SK-N-SH (cell line): Measurements from ENCODE around the gene RTF2. TPM values are rescaled to one million over a fixed set of nuclear protein-coding genes. Genes with fewer than 3 reads are reported as not detected.
"Not testable (repeated sequence)": the region's sequence is repeated elsewhere in the genome, so short reads cannot be mapped to it uniquely, and the experiment has no call there.

ENCODE experiments used
- CTCF ChIA-PET: fragments of 300-600, 350-600 bp; formaldehyde crosslinking; extraction: SDS; loops from one replicate; lab custom pipeline; 2021; lab: Yijun Ruan, JAX
- POLR2A ChIA-PET: fragments of 350-600 bp; sonication (Branson Sonifier 250); formaldehyde crosslinking; extraction: SDS; loops from one replicate; lab custom pipeline; 2020; ENCODE audit warnings: antibody characterized with exemption, inconsistent platforms; lab: Yijun Ruan, JAX
- DNase-seq: peaks from one replicate; pipeline ENCODE4 v3.0.0; 2012
- H2AFZ ChIP-seq: fragments of 200-600 bp; sonication (generic); 2 replicates; pipeline ENCODE4 v1.8.1; 2016; ENCODE audit warnings: antibody characterized with exemption, mild to moderate bottlenecking, low read depth
- H3F3A ChIP-seq: fragments of 200-600 bp; sonication (generic); replicated peaks from 2 replicates; pipeline ENCODE3; 2016; ENCODE audit warnings: antibody characterized with exemption, mild to moderate bottlenecking; ENCODE audit not compliant: insufficient read depth
- H3K27ac ChIP-seq, 2 experiments: fragments of 200-500 bp in 1 of 2; fragments of 200-600 bp in 1 of 2; sonication (Bioruptor generic) in 1 of 2; sonication (generic), shearing (Covaris generic) in 1 of 2; 2 replicates each; pipeline versions ENCODE4 v1.5.1 to v1.6.1; 2014 to 2016; ENCODE audit warnings: low read depth in 2 of 2, inconsistent platforms in 1 of 2, low read length in 1 of 2, mild to moderate bottlenecking in 1 of 2, mixed read lengths in 1 of 2
- H3K27me3 ChIP-seq: fragments of 200-600 bp; sonication (generic), shearing (Covaris generic); 2 replicates; pipeline ENCODE4 v1.6.1; 2016; ENCODE audit warnings: mixed run types; ENCODE audit not compliant: insufficient read depth
- H3K36me3 ChIP-seq, 2 experiments: fragments of 200-500 bp in 1 of 2; fragments of 200-600 bp in 1 of 2; sonication (Bioruptor generic) in 1 of 2; sonication (generic) in 1 of 2; replicated peaks in 1 of 2; 2 replicates each; pipeline versions ENCODE3 to v1.5.1; 2014 to 2016; ENCODE audit warnings: low read length in 1 of 2, mild to moderate bottlenecking in 1 of 2; ENCODE audit not compliant: insufficient read depth in 2 of 2, control insufficient read depth in 1 of 2
- H3K4me1 ChIP-seq, 2 experiments: fragments of 200-500 bp in 1 of 2; fragments of 200-600 bp in 1 of 2; sonication (Bioruptor generic) in 1 of 2; sonication (generic), shearing (Covaris generic) in 1 of 2; 2 replicates each; pipeline versions ENCODE4 v1.5.1 to v1.6.1; 2014 to 2016; ENCODE audit warnings: low read depth in 1 of 2, low read length in 1 of 2, mixed run types in 1 of 2; ENCODE audit not compliant: insufficient read depth in 2 of 2, control insufficient read depth in 1 of 2
- H3K4me2 ChIP-seq: fragments of 200-600 bp; sonication (generic), shearing (Covaris generic); 2 replicates; pipeline ENCODE4 v1.6.1; 2017; ENCODE audit warnings: mixed run types
- H3K4me3 ChIP-seq, 2 experiments: fragments of 200-500 bp in 1 of 2; fragments of 200-600 bp in 1 of 2; sonication (Bioruptor generic) in 1 of 2; sonication (generic), shearing (Covaris generic) in 1 of 2; 2 replicates each; pipeline versions ENCODE4 v1.5.1 to v1.8.1; 2014 to 2016; ENCODE audit warnings: low read depth in 2 of 2, inconsistent platforms in 1 of 2, low read length in 1 of 2, mild to moderate bottlenecking in 1 of 2, mixed read lengths in 1 of 2, moderate library complexity in 1 of 2
- H3K79me2 ChIP-seq: fragments of 200-600 bp; sonication (generic); 2 replicates; pipeline ENCODE4 v1.8.1; 2017; ENCODE audit warnings: mild to moderate bottlenecking; ENCODE audit not compliant: insufficient read depth
- H3K9ac ChIP-seq: fragments of 200-600 bp; sonication (generic); 2 replicates; pipeline ENCODE4 v1.6.1; 2017; ENCODE audit warnings: mixed run types
- H3K9me2 ChIP-seq: fragments of 200-600 bp; sonication (generic); 2 replicates; pipeline ENCODE4 v1.6.1; 2017; ENCODE audit warnings: mixed run types
- H3K9me3 ChIP-seq: fragments of 200-600 bp; sonication (generic); 2 replicates; pipeline ENCODE4 v1.6.1; 2017; ENCODE audit warnings: mixed run types, mild to moderate bottlenecking, moderate library complexity
- H4K20me1 ChIP-seq: fragments of 200-600 bp; sonication (generic); 2 replicates; pipeline ENCODE4 v1.6.1; 2017; ENCODE audit warnings: mild to moderate bottlenecking, mixed run types; ENCODE audit not compliant: insufficient read depth
- EP300 ChIP-seq, 2 experiments: IDR thresholded peaks; 2 replicates each; pipeline versions ENCODE4 v1.4.0 to v1.6.1; 2012; ENCODE audit warnings: borderline replicate concordance in 1 of 2, low read depth in 1 of 2, low read length in 1 of 2
- EZH2phosphoT487 ChIP-seq: fragments of 200-600 bp; sonication (generic); IDR thresholded peaks from 2 replicates; pipeline ENCODE4 v1.6.1; 2017; ENCODE audit warnings: low read depth, mixed run types, mild to moderate bottlenecking, antibody characterized with exemption, moderate library complexity, borderline replicate concordance
- MEF2A ChIP-seq: IDR thresholded peaks from 2 replicates; pipeline ENCODE4 v1.4.0; 2012; ENCODE audit warnings: low read depth, borderline replicate concordance
- PBX3 ChIP-seq: IDR thresholded peaks from 2 replicates; pipeline ENCODE4; 2012
- RAD21 ChIP-seq: IDR thresholded peaks from 2 replicates; pipeline ENCODE4 v1.6.1; 2012; ENCODE audit warnings: mild to moderate bottlenecking, low read length
- RCOR1 ChIP-seq: fragments of 150-350 bp; IDR thresholded peaks from 2 replicates; pipeline ENCODE4 v1.6.1; 2017; ENCODE audit warnings: antibody characterized with exemption, low read length
- SIN3A ChIP-seq: IDR thresholded peaks from 2 replicates; pipeline ENCODE4 v1.6.1; 2012; ENCODE audit warnings: low read depth, mild to moderate bottlenecking, low read length, moderate library complexity, borderline replicate concordance
- SMC3 ChIP-seq: IDR thresholded peaks from 2 replicates; pipeline ENCODE4 v1.6.1; 2012; ENCODE audit warnings: low read depth, low read length, improper control_type of control experiment
- WGBS: methylation state at CpG from one replicate; pipeline ENCODE4 v1.1.6; 2017; ENCODE audit warnings: low lambda C conversion rate; 5-methylcytosine and 5-hydroxymethylcytosine counted together
- polyA plus RNA-seq, 3 experiments: library from polyadenylated mRNA; depleted of rRNA; stranded (reverse); fragments of >200 nt; gene quantifications; 2 replicates each; pipeline ENCODE4 v1.2.3, GENCODE V29; 2012
- TF ChIP-seq, protein P1 (sequence below): fragments of 150-350 bp; IDR thresholded peaks from 2 replicates; pipeline ENCODE4 v1.6.1; 2017; ENCODE audit warnings: antibody characterized with exemption, low read length, low read depth, borderline replicate concordance
- TF ChIP-seq, protein P2 (sequence below): IDR thresholded peaks from 2 replicates; pipeline ENCODE4 v1.4.0; 2012; ENCODE audit warnings: low read depth
- TF ChIP-seq, protein P3 (sequence below): fragments of 150-350 bp; IDR thresholded peaks from 2 replicates; pipeline ENCODE4 v1.6.1; 2016; ENCODE audit warnings: mild to moderate bottlenecking, low read depth, low read length

The RTF2 gene
- polyA plus RNA-seq, 1 of the 3 experiments (the other 2 are of a cell fraction) = 78.2 TPM

DNA sequence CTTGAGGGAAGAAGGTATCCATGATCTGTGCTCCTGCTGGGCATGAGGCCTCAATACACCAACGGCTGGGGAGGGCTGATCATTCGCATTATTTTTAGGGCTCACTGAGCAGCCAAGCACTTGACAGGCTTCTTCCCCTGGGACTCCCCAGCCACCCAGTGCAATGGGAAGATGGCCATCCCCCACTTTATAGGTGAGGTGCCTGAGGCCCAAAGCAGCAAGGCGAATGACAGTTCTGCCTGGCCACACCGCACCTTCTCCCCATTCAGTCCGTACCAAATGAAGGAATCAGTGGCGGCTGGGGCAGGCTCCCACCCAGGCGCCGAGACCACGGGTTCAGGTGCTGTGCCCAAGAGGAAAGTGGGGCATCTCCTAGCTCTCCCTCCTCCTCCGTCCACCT is 51.8 kb downstream of the RTF2 start:
- Histone ChIP-seq H3F3A (no peaks in the 10 kb centered on the region), H3K27ac (no peak overlapping the region), H3K36me3 (peaks cover 32 to 47% of the 10 kb centered on the region in 2 experiments), H4K20me1 (no peaks in the 10 kb centered on the region), H3K9ac (no peak overlapping the region), H3K4me2 (no peak overlapping the region), H3K79me2 (no peaks in the 10 kb centered on the region), H3K9me3 (no peaks in the 10 kb centered on the region), H3K27me3 (no peaks in the 10 kb centered on the region), H2AFZ (no peak overlapping the region), H3K4me1 (no peaks in the 10 kb centered on the region), H3K9me2 (no peaks in the 10 kb centered on the region), H3K4me3 (no peak overlapping the region; a peak in 1 of 4 replicates)
- POLR2A ChIA-PET = no interaction called here
- no peak for DNase-seq
- CTCF ChIA-PET = interaction anchor here (1.6 kb wide), 1 partner anchor 30 kb away, joined by 5 read pairs; no protein-coding TSS in a partner anchor
- 98% methylated on average over 8 of the region's 10 CpGs for WGBS
- TF ChIP-seq SMC3 (no peak), EZH2phosphoT487 (no peak), RAD21 (no peak), EP300 (IDR thresholded peaks at IDR 0.05; ENCODE audit: borderline replicate concordance in 1 of 2, low read depth in 1 of 2, low read length in 1 of 2) (no peak), SIN3A (no peak), MEF2A (no peak), RCOR1 (no peak), PBX3 (no peak)
- TF ChIP-seq, protein P1, sequence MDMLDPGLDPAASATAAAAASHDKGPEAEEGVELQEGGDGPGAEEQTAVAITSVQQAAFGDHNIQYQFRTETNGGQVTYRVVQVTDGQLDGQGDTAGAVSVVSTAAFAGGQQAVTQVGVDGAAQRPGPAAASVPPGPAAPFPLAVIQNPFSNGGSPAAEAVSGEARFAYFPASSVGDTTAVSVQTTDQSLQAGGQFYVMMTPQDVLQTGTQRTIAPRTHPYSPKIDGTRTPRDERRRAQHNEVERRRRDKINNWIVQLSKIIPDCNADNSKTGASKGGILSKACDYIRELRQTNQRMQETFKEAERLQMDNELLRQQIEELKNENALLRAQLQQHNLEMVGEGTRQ = no peak
- TF ChIP-seq, protein P2, sequence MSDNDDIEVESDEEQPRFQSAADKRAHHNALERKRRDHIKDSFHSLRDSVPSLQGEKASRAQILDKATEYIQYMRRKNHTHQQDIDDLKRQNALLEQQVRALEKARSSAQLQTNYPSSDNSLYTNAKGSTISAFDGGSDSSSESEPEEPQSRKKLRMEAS = no peak
- TF ChIP-seq, protein P3, sequence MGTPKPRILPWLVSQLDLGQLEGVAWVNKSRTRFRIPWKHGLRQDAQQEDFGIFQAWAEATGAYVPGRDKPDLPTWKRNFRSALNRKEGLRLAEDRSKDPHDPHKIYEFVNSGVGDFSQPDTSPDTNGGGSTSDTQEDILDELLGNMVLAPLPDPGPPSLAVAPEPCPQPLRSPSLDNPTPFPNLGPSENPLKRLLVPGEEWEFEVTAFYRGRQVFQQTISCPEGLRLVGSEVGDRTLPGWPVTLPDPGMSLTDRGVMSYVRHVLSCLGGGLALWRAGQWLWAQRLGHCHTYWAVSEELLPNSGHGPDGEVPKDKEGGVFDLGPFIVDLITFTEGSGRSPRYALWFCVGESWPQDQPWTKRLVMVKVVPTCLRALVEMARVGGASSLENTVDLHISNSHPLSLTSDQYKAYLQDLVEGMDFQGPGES = no peak

GRCh38 chr20:56520746-56521354 is 52.4 kb downstream of the RTF2 start:
- H3K4me1 ChIP-seq, H3K9me3 ChIP-seq, H3K9me2 ChIP-seq, H3K27ac ChIP-seq, H3F3A ChIP-seq, H4K20me1 ChIP-seq, H2AFZ ChIP-seq, H3K4me2 ChIP-seq, H3K4me3 ChIP-seq, DNase-seq, H3K9ac ChIP-seq, H3K27me3 ChIP-seq, H3K79me2 ChIP-seq, POLR2A ChIA-PET: not testable (repeated sequence)
- CTCF ChIA-PET = interaction anchor here (1.6 kb wide), 1 partner anchor 30 kb away, joined by 5 read pairs; no protein-coding TSS in a partner anchor
- peaks cover 32 to 44% of the 10 kb centered on the region in 2 experiments for H3K36me3 ChIP-seq
- 89% methylated on average over 13 of the region's 13 CpGs for WGBS
